Activated CD8-positive, alpha-beta memory T cell treated with anti-CD3 and anti-CD28 coated beads for 36 hours (primary cell): ENCODE measurements around the gene SRC. TPM values are rescaled to one million over a fixed set of nuclear protein-coding genes. Genes with fewer than 3 reads are reported as not detected.

Source experiments
- CTCF ChIA-PET: fragments of 350-600 bp; sonication (Branson Sonifier 250); formaldehyde crosslinking; loops from one replicate; lab custom pipeline; 2021; ENCODE audit warnings: antibody characterized with exemption; lab: Charles Lee
- POLR2A ChIA-PET: fragments of 350-600 bp; sonication (Branson Sonifier 250); formaldehyde crosslinking; loops from one replicate; lab custom pipeline; 2021; ENCODE audit warnings: antibody characterized with exemption; lab: Charles Lee
- total RNA-seq, 2 experiments: library from RNA; stranded (reverse); gene quantifications; one replicate each; pipeline ENCODE4 v1.2.3, GENCODE V29; 2021

Gene SRC
- total RNA-seq, 2 experiments from 2014 or later, result 2.3 to 3.2 TPM

DNA sequence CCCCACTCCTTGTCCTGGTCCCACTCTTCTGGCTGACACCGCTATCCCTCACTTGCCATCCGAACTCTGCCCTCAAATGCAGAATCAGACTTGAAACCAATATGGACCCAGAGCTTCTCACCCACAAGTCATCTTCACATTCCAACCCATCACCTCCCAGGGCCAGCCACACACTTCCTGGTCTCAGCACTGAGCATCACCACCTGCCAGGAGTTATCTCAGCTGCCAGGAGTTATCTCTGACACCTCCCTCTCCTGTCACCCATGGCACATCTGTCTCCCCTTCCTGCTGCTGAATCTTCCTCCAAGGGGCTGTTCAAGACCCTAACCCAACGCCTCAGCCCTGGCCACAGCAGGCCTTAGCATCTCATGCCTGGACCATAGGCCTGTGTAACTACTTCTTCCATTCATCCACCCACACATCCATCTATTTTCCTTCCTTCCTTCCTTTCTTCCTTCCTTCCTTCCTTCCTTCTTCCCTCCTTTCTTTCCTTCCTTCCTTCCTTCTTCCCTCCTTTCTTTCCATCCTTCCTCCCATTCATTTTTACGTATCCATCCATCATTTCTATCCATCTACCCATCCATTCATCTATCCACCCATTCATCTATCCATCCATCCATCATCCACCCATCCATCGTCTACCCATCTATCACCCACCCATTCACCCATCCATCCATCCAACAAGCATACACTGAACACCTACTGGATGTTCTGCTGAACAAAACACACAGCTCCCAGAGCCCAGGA, 100.5 kb downstream of the SRC start:
- ChIA-PET CTCF (no interaction called here), POLR2A (no interaction called here)

DNA sequence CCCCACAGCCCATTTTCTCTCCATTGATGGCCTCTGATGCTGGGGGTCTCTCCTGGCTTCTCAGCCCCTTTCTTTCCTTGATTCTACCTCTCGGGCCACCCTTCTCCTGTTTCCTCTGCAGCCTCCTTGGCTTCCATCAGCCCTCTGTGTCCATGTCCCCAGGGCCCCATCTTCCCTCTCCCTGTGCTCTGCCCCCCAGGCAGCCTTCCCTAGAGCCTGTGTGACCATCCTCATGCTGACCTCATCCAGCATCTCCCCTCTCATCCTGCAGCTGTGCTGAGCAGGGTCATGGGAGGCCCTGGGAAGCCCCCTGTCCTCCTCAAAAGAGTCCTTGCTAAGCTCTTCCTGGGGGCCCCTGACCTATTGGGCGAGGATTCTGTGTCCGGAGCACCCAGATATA, 101.7 kb downstream of the SRC start:
- CTCF ChIA-PET, result no interaction called here
- POLR2A ChIA-PET, result no interaction called here

DNA sequence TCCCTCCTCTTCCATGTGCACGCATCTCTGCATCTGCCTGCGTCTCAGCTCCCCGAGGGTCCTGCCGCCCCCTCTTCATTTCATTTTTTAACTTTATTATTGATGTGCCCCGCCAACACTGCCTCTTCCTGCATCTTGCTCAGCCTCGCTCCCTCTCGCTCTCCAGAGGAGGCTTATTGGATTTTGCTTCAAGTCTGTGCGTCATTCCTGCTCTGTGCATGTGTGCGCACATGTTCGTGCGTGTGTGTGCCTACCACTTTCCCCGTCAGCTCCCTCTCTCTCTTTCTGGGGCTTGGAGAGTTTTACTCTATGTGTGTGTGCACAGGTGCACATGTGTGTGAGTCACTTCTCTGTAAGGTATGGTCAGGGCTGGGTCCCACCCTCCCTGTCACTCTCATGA, 103.3 kb downstream of the SRC start:
- ChIA-PET POLR2A (no interaction called here), CTCF (no interaction called here)

DNA sequence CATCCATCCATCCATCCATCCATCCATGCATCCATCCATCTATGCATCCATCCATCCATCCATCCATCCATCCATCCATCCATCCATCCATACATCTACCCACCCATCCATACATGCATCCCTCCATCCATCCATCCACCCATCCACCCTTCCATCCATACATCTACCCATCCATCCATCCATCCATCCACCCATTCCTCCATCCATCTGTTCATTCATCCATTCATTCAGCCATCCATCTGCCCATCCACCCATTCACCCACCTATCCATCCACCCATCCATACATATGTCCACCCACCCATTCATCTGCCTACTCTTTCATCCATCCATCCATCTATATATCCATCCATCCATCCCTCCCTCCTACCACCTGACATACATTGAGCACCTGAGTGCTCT, 104.4 kb downstream of the SRC start:
- CTCF ChIA-PET, result no interaction called here
- POLR2A ChIA-PET, result no interaction called here

DNA sequence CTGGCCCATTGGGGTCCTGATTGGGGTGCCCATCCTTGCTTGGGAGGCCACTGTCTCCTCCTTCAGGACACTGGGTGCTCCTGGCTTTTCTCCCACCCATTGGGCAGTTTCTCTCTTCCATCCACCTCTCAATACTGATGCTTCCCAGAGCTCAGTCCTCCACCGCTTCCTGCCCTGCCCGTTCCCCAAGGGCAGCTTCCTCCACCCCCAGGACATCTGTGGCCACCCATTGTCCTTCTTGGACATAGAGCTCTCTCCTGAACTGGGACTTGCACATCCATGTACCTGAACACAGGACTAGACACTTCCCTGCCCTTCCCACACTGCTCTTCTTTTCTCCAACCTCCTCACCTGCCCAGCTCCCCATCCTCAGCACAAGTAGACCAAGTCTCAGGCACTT, 105.7 kb downstream of the SRC start:
- ChIA-PET CTCF (no interaction called here), POLR2A (no interaction called here)

DNA sequence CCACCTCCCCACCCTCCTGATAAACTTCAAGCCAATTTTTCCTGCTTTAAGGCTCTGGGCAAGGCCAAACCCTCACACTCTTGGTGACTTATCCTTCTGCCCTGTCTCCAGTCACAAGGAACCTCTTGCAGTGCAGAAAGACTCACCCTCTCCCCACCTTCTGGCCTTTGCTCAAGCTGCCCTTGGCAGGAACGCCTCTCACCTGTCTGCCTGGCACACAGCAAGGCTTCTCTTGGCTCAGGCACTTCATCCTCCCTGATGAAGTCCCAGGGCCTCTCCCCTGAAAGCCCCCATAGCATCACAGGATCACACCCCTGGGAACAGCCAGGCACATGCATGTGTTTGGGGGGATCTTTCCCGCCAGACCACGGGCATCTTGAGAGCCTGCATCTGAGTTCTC, 106.3 kb downstream of the SRC start:
- CTCF ChIA-PET, result no interaction called here
- POLR2A ChIA-PET, result no interaction called here

DNA sequence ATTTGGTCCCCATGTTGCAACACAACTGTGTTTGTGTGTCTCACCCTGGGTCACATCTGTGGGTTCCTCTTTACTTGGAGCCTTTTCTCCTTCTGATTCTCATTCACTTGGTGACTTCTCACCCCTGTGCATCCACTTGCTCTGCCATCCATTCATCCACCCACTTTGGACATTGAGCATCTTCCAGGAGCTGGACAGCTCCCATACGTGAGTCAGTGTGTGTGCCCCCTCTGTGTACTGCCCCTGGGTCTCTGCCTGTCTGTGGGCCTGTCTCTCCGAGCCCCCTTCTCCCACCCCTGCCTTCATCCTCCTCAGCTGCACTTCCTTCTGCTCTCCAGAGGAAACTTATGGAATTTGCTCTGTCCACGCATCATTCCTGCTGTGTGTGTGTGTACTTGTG, 107.3 kb downstream of the SRC start:
- POLR2A ChIA-PET, result no interaction called here
- CTCF ChIA-PET, result no interaction called here

DNA sequence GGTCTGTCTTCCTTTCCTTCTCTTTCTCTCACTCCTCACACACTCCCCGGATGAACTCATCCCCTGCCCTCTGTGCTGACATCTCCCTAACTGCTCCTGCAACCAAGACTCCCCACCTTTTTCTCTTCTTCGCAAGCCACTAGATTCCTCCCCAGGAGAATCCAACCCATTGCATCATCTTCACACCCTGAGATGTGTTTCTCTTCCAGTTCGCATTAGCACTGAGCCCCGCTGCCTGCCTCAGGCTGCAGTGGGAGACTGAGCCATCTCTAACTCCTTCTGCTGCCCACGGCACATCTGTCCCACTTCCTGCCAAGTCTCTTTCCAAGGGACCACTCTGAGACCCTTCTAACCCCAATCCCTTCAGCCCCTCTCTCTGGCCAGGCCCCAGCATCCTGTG, 107.9 kb downstream of the SRC start:
- POLR2A ChIA-PET, result no interaction called here
- CTCF ChIA-PET, result no interaction called here

DNA sequence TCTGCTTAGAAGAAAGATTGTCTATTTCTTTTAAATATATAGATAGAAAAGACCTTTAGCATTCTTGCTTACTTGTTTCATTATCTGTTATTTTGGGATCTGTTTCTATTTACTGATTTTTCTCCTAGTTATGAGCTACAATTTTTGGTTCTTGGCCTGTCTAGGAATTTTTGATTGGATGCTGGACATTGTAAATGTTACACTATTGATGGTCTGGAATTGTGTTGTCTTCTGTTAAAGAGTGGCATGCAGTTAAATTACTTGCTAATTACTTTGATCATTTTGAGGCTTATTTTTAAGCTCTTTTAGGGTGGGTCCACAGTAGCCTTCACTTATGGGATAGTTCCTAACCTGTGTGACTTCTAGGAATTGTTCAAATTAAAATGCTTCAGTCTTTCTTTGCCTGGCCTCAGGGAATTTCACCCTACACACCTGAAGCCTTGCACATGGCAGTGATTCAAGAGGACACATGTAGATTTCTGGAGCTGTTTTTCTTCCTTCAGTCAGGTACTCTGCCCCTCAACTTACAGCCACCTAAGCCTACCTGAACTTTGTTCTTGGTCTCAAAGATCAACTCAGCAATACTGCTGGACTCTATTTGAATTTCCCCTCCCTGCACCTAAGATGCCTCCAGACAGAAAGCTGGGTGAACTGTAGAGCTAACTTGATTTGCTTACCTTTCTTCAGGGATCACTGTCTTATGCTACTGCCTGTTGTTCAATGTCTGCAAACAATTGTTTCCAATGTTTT, 108.9 kb downstream of the SRC start:
- POLR2A ChIA-PET, result no interaction called here
- CTCF ChIA-PET, result interaction anchor here (0.6 kb wide), 1 partner anchor 135 kb away, joined by 3 read pairs; no protein-coding TSS in a partner anchor

Other genes starting within 250 kb of the SRC start
- gene RPN2, start 166.8 kb upstream of the SRC start, total RNA-seq, result 100 to 1,000 TPM; 161 to 165 TPM
- 1 to 10 TPM; 1.8 to 3.7 TPM for gene MROH8, start 166.6 kb upstream of the SRC start, total RNA-seq
- gene GHRH, start 84.3 kb upstream of the SRC start, total RNA-seq, result not detected
- 10 to 100 TPM; 15.1 to 15.2 TPM for gene MANBAL, start 56.5 kb upstream of the SRC start, total RNA-seq
- gene NNAT, start 175.1 kb downstream of the SRC start, total RNA-seq, result under 1 TPM; 0.29 to 0.32 TPM
- gene BLCAP, start 181.7 kb downstream of the SRC start, total RNA-seq, result 10 to 100 TPM; 30.2 to 31.0 TPM